ENCODE data around the gene SMC6. TPM values are rescaled to one million over a fixed set of nuclear protein-coding genes. Genes with fewer than 3 reads are reported as not detected.

The SMC6 gene, protein sequence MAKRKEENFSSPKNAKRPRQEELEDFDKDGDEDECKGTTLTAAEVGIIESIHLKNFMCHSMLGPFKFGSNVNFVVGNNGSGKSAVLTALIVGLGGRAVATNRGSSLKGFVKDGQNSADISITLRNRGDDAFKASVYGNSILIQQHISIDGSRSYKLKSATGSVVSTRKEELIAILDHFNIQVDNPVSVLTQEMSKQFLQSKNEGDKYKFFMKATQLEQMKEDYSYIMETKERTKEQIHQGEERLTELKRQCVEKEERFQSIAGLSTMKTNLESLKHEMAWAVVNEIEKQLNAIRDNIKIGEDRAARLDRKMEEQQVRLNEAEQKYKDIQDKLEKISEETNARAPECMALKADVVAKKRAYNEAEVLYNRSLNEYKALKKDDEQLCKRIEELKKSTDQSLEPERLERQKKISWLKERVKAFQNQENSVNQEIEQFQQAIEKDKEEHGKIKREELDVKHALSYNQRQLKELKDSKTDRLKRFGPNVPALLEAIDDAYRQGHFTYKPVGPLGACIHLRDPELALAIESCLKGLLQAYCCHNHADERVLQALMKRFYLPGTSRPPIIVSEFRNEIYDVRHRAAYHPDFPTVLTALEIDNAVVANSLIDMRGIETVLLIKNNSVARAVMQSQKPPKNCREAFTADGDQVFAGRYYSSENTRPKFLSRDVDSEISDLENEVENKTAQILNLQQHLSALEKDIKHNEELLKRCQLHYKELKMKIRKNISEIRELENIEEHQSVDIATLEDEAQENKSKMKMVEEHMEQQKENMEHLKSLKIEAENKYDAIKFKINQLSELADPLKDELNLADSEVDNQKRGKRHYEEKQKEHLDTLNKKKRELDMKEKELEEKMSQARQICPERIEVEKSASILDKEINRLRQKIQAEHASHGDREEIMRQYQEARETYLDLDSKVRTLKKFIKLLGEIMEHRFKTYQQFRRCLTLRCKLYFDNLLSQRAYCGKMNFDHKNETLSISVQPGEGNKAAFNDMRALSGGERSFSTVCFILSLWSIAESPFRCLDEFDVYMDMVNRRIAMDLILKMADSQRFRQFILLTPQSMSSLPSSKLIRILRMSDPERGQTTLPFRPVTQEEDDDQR
- 26.7 TPM for polyA plus RNA-seq
- long read RNA-seq, donor 1, partial matches to known transcripts, result 0 of 1 reads
- long read RNA-seq, donor 1, other reads (novel, unspliced or antisense), result 0 of 1 reads
- long read RNA-seq, donor 2, partial matches to known transcripts, result 16 of 17 reads
- long read RNA-seq, donor 2, other reads (novel, unspliced or antisense), result 0 of 17 reads
- long read RNA-seq, donor 3, result 0 reads
- long read RNA-seq, donor 4, result 0 reads
- long read RNA-seq, donor 5, full-length matches to known transcripts, result 1 of 1 reads
- long read RNA-seq, donor 5, partial matches to known transcripts, result 0 of 1 reads
- long read RNA-seq, donor 5, other reads (novel, unspliced or antisense), result 0 of 1 reads
- long read RNA-seq, donor 6, result 0 reads
- long read RNA-seq, donor 7, result 0 reads
- long read RNA-seq, donor 8, partial matches to known transcripts, result 0 of 1 reads
- long read RNA-seq, donor 8, other reads (novel, unspliced or antisense), result 0 of 1 reads
- long read RNA-seq, donor 9, result 0 reads
- long read RNA-seq, donor 10, partial matches to known transcripts, result 0 of 1 reads
- long read RNA-seq, donor 10, other reads (novel, unspliced or antisense), result 0 of 1 reads
- long read RNA-seq, donor 11, partial matches to known transcripts, result 0 of 1 reads
- long read RNA-seq, donor 11, other reads (novel, unspliced or antisense), result 0 of 1 reads

DNA sequence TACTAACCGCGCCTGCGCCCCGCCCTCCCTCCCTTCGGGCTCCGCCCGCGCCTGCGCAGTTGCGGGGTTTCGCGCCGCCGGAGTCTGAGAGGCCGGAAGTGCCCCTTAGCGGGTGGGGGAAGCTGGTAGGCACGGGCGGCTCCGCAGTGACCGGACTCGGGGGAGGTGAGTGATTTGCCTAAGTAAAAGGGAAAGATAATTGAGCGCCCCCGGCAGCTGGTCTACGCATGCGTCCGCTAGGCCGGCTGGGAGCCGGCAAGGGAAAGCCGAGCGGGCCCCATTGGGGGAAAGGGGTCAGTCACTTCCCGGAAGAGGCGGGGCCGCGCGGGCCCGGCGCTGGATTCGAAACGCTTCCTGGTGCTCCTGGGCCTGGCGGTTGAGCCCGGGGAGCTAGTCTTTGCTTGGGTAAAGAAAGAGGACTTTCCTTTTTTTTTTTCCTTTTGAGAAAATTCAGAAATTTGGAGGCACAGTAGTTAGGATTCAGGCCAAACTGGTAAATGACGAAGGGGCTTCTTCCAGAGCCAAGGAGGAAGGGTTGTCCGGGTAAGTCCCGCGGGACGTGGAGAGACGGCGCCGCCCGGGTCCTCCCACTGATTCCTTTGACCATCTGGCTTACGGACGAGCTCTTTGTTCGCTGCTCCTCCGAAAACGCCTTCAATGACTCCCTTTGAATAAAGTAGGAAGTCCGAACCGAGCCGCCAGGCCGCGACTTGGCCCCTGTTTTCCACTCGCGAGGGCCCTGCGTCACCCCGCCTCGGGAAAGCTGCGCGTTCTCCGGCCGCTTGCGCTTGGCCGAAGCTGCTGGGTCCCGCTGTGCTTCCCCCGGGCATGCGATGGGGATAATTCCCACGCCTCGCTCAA lies at the start of gene SMC6, which contains the start of gene GEN1:
SMC6 (minus strand) TSS at position 8 of the 861 bp plus-strand sequence. CDS start 7,864 bp downstream, outside the sequence.
GEN1 (plus strand) TSS at position 336 of the 861 bp plus-strand sequence. CDS start 5,806 bp downstream, outside the sequence.
- DNase-seq, result peak; percentile 84 to 93
- Histone ChIP-seq H3K27me3 (ENCODE audit: control insufficient read depth, insufficient read depth, low read length) (no peaks in the 10 kb centered on the region), H3K4me3 (ENCODE audit: low read length) (peak within 1 kb of the TSS; percentile 92), H3K27ac (ENCODE audit: low read length) (peak within 1 kb of the TSS; percentile 98), H3K9me3 (ENCODE audit: control insufficient read depth, low read depth, low read length) (no peaks in the 10 kb centered on the region), H3K36me3 (ENCODE audit: control insufficient read depth, insufficient read depth, low read length) (no peaks in the 10 kb centered on the region), H3K4me1 (ENCODE audit: control insufficient read depth, insufficient read depth, low read length) (peaks cover 6% of the 10 kb centered on the region)
- WGBS (ENCODE audit: insufficient coverage, low lambda C conversion rate), result no CpG with 5 or more reads among the region's 76 CpGs

DNA sequence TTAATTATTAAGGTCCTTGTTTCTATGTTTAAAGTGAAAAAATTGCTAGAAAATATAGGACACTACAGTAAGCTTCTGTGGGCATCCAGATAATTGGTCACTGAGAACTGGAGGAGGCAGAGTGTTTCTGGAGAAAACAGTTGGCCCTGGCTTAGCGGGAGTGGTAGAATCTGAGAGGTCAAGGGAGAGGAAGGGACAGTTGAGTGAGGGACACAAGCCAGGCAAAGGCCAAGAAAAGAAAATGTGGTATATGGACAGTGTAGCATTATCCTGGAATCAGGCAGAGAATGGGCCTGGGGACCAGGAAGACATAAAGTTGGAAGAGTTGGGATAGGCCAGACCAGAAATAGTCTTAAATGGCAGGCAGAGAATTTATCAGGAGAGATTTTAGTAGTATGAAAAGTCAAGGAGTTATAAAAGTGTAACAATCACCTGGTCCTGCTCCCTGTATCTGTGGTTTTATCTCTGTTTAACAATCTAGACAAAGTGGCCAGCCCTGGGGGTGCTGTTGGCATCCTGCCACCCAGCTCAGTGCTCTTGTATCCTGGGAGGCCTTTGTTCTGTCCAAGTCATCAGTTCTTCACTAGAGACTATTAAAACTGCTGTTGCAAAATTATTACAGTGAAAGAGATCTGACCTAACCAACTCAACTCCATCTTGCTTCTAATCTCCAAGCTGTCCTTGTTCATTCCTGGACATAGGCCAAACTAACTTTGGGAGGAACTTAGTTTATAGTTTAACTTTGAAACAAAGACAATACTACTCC lies 47.3 kb upstream of the SMC6 start:
- Histone ChIP-seq H3K9me3 (ENCODE audit: control insufficient read depth, low read depth, low read length) (no peaks in the 10 kb centered on the region), H3K27me3 (ENCODE audit: control insufficient read depth, insufficient read depth, low read length) (peaks cover 2% of the 10 kb centered on the region), H3K4me3 (ENCODE audit: low read length) (no peak overlapping the region), H3K27ac (ENCODE audit: low read length) (no peak overlapping the region), H3K36me3 (ENCODE audit: control insufficient read depth, insufficient read depth, low read length) (no peaks in the 10 kb centered on the region), H3K4me1 (ENCODE audit: control insufficient read depth, insufficient read depth, low read length) (no peaks in the 10 kb centered on the region)
- WGBS (ENCODE audit: insufficient coverage, low lambda C conversion rate), result 100% methylated on average over 1 of the region's 1 CpG
- DNase-seq, result peak; percentile 13 to 43

DNA sequence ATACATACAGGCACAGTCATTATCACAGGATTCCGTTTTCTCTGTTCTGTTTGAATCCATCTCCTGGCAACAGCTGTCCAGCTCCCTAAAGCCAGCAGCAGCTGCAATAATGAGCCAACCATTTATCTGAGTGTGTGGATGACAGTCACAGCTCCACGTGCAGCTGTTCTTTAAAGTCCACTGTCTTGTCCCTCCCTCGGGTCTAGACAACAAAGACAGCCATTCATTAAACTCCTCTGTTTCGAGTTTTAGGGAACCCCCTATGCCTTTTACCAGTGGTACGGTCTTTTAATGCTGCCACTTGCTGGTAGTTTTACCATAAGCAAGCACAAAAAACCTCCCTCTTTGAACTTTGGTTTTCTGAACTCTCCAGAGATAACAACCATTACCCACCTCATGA lies 46.6 kb upstream of the SMC6 start:
- Histone ChIP-seq H3K9me3 (ENCODE audit: control insufficient read depth, low read depth, low read length) (no peaks in the 10 kb centered on the region), H3K4me3 (ENCODE audit: low read length) (no peak overlapping the region), H3K36me3 (ENCODE audit: control insufficient read depth, insufficient read depth, low read length) (no peaks in the 10 kb centered on the region), H3K4me1 (ENCODE audit: control insufficient read depth, insufficient read depth, low read length) (no peaks in the 10 kb centered on the region), H3K27ac (ENCODE audit: low read length) (no peak overlapping the region), H3K27me3 (ENCODE audit: control insufficient read depth, insufficient read depth, low read length) (peaks cover 2% of the 10 kb centered on the region)
- DNase-seq, result peak; percentile 11 to 24
- no CpG with 5 or more reads among the region's 5 CpGs for WGBS (ENCODE audit: insufficient coverage, low lambda C conversion rate)

DNA sequence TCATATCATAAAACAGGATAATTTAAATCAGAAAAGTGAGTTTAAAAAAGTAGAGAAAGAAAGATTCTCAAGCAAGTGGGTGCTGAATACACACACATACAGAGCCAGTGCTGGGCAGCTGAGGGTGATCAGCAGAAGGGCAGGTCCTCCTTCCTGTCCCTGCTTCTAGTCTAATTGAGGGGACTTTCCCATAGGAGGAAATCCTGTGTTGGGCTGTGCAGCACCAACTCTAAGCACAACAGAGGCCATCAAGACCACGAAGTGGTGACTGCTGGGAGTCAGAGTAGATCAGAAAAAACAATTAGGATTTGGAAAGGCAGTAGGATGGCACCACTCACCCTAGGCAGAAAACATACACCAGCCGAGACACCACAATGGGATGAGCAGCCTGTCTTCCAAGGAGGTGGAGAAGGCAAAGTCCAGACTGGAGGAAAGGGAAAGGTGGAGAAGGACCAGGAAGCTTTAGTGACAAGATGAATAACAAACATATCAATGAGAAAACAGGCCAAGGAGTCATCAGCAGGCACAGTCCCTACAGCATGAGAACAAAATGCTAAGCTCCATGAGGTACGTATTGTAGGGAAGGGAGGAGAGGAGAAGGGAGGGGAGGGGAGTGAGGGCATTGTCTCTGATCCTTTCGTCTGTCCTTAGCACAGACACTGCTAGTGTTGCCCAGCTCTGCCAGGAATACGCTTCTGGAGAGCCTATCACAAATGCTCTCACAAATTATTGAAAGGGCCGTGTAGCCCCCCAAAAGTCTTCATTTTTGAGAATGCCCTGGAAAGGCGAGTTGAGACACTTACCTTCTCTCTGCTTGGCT lies 45.9 kb upstream of the SMC6 start:
- 50% methylated on average over 2 of the region's 7 CpGs for WGBS (ENCODE audit: insufficient coverage, low lambda C conversion rate)
- H3K36me3 ChIP-seq (ENCODE audit: control insufficient read depth, insufficient read depth, low read length), result no peaks in the 10 kb centered on the region
- no peaks in the 10 kb centered on the region for H3K4me1 ChIP-seq (ENCODE audit: control insufficient read depth, insufficient read depth, low read length)

DNA sequence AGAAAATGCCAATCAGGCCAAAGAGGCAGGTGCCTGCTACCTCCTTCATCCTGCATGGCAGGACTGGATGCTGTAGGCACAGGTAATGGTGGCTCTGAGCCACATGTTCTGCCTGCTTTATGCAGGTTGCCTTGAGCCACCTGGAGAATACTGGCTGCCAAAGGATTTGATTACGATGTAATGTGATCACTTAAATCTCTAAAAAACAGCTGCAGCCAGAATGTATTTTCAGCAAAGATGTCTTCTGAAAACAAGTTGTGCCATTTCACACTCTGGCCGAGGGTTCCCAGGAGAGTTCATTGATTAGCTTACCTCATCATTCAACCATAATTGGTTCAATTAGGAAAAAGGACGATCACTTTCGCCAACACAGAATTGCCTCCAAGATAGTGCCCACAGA lies 44.7 kb upstream of the SMC6 start:
- H3K27ac ChIP-seq (ENCODE audit: low read length), result no peak overlapping the region
- H3K9me3 ChIP-seq (ENCODE audit: control insufficient read depth, low read depth, low read length), result no peaks in the 10 kb centered on the region
- WGBS (ENCODE audit: insufficient coverage, low lambda C conversion rate), result no CpG with 5 or more reads among the region's 4 CpGs
- no peak overlapping the region for H3K4me3 ChIP-seq (ENCODE audit: low read length)
- no peaks in the 10 kb centered on the region for H3K36me3 ChIP-seq (ENCODE audit: control insufficient read depth, insufficient read depth, low read length)
- H3K4me1 ChIP-seq (ENCODE audit: control insufficient read depth, insufficient read depth, low read length), result no peaks in the 10 kb centered on the region
- DNase-seq, result no peak
- H3K27me3 ChIP-seq (ENCODE audit: control insufficient read depth, insufficient read depth, low read length), result peaks cover 2% of the 10 kb centered on the region

More for the DNA sequence above, 45.9 kb upstream of the SMC6 start:
- H3K9me3 ChIP-seq (ENCODE audit: control insufficient read depth, low read depth, low read length), result no peaks in the 10 kb centered on the region
- no peak overlapping the region for H3K27ac ChIP-seq (ENCODE audit: low read length)
- H3K4me3 ChIP-seq (ENCODE audit: low read length), result no peak overlapping the region
- peaks cover 2% of the 10 kb centered on the region for H3K27me3 ChIP-seq (ENCODE audit: control insufficient read depth, insufficient read depth, low read length)
- DNase-seq, result no peak

DNA sequence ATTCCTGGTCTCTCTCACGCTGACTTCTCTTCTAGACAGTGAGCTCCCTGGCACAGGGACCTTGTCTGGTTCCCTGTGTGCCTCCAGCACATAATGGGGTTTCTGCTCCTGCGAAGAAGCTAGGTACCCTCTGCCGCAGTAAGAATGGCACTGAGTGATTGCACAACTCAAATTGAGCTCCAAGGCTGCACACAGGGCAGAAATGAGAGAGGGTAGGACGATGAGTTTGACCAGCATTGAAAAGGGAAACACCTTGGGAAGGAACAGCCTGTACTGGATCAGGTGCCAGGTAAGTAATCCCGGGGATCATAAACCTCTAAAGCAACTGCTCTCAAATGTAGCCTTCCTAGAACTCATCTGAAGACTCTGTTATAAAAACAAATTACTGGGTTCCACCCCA lies 41.7 kb upstream of the SMC6 start:
- DNase-seq, result no peak
- Histone ChIP-seq H3K27me3 (ENCODE audit: control insufficient read depth, insufficient read depth, low read length) (peaks cover 2% of the 10 kb centered on the region), H3K4me1 (ENCODE audit: control insufficient read depth, insufficient read depth, low read length) (no peaks in the 10 kb centered on the region), H3K4me3 (ENCODE audit: low read length) (no peak overlapping the region), H3K9me3 (ENCODE audit: control insufficient read depth, low read depth, low read length) (no peaks in the 10 kb centered on the region), H3K36me3 (ENCODE audit: control insufficient read depth, insufficient read depth, low read length) (no peaks in the 10 kb centered on the region), H3K27ac (ENCODE audit: low read length) (no peak overlapping the region)
- no CpG with 5 or more reads among the region's 5 CpGs for WGBS (ENCODE audit: insufficient coverage, low lambda C conversion rate)

DNA sequence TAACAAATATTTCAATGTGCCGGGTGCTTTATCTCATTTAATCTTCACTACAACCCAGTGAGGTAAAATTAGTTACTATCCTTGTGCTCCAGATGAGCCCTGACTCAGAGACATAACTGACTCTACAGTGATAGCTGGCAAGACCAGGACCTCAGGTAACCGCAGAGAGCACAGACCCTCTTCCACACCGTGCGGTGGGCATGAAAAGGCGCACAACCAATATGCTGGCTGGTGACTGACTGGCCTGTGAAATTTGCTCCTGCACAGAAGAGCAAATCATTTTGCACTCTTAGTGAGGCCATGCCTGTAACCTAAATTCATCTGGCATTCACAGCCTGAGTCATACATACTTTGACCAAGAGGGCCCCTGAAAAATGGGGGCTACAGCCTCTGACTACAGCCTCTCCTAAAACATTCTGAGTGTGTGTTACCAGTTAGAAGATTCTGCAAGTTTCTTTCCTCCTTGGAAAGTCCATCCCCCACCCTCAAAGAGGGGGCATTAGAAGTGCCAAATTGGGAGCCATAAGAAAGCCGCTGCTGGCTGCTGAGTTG lies 40.3 kb upstream of the SMC6 start:
- no peak overlapping the region for H3K4me3 ChIP-seq (ENCODE audit: low read length)
- no peaks in the 10 kb centered on the region for H3K4me1 ChIP-seq (ENCODE audit: control insufficient read depth, insufficient read depth, low read length)
- no peaks in the 10 kb centered on the region for H3K9me3 ChIP-seq (ENCODE audit: control insufficient read depth, low read depth, low read length)
- no peaks in the 10 kb centered on the region for H3K36me3 ChIP-seq (ENCODE audit: control insufficient read depth, insufficient read depth, low read length)
- H3K27me3 ChIP-seq (ENCODE audit: control insufficient read depth, insufficient read depth, low read length), result peaks cover 2% of the 10 kb centered on the region
- no CpG with 5 or more reads among the region's 6 CpGs for WGBS (ENCODE audit: insufficient coverage, low lambda C conversion rate)
- no peak for DNase-seq
- no peak overlapping the region for H3K27ac ChIP-seq (ENCODE audit: low read length)

DNA sequence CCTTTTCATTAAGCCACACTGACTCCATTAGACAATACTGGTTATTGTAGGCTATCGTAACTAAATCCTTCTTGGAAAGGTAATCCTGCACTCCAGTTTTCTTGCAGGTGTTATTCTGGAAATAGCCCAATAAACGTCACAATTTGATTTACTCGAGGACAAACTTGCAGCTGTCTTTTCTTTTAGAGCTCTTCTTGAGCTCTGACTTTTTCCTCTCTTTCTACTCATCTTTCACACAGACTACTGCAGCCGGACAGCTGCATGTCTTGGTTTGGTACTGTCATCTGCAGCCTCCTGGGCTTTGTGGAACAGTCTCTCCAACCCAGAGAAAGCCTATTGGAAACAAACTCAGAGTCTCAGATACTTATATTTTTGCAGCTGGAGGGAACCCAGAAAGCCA lies 39.7 kb upstream of the SMC6 start:
- 17% methylated on average over 1 of the region's 4 CpGs for WGBS (ENCODE audit: insufficient coverage, low lambda C conversion rate)
- H3K36me3 ChIP-seq (ENCODE audit: control insufficient read depth, insufficient read depth, low read length), result no peaks in the 10 kb centered on the region
- no peak overlapping the region for H3K4me3 ChIP-seq (ENCODE audit: low read length)
- no peaks in the 10 kb centered on the region for H3K9me3 ChIP-seq (ENCODE audit: control insufficient read depth, low read depth, low read length)
- no peaks in the 10 kb centered on the region for H3K4me1 ChIP-seq (ENCODE audit: control insufficient read depth, insufficient read depth, low read length)
- no peak for DNase-seq
- peaks cover 2% of the 10 kb centered on the region for H3K27me3 ChIP-seq (ENCODE audit: control insufficient read depth, insufficient read depth, low read length)
- H3K27ac ChIP-seq (ENCODE audit: low read length), result no peak overlapping the region

All from large intestine (tissue), 12 donors.